Measurements from ENCODE around the gene ATP10A.
A peak's percentile ranks its signal among the peaks of the same experiment; 100 is the strongest.

The ATP10A gene

GRCh38 chr15:25715536-25716413, 147.4 kb downstream of the ATP10A start:
- DNase-seq, result no peak

GRCh38 chr15:25714538-25714840, 148.6 kb downstream of the ATP10A start:
- DNase-seq, result no peak

GRCh38 chr15:25713736-25714537, 149.2 kb downstream of the ATP10A start:
- no peak for DNase-seq

GRCh38 chr15:25712961-25713355, 150.2 kb downstream of the ATP10A start:
- no peak for DNase-seq

- DNase-seq, result no peak
Measured at GRCh38 chr15:25712192-25712960, 150.8 kb downstream of the ATP10A start.

GRCh38 chr15:25711691-25712090, 151.4 kb downstream of the ATP10A start:
- DNase-seq, result no peak

GRCh38 chr15:25711164-25711563, 152.0 kb downstream of the ATP10A start:
- no peak for DNase-seq

GRCh38 chr15:25710184-25710583, 152.9 kb downstream of the ATP10A start:
- DNase-seq, result peak; percentile 45 to 53

GRCh38 chr15:25709437-25710159, 153.5 kb downstream of the ATP10A start:
- no peak for DNase-seq

GRCh38 chr15:25708391-25708790, 154.7 kb downstream of the ATP10A start:
- DNase-seq, result no peak

GRCh38 chr15:25707656-25708365, 155.3 kb downstream of the ATP10A start:
- DNase-seq, result no peak

GRCh38 chr15:25706176-25706955, 156.8 kb downstream of the ATP10A start:
- DNase-seq, result no peak

- DNase-seq, result no peak
Measured at GRCh38 chr15:25705433-25706115, 157.6 kb downstream of the ATP10A start.

- DNase-seq, result no peak
Measured at GRCh38 chr15:25703726-25704125, 159.4 kb downstream of the ATP10A start.

- DNase-seq, result no peak
Measured at GRCh38 chr15:25701721-25702465, 161.2 kb downstream of the ATP10A start.

GRCh38 chr15:25700916-25701315, 162.2 kb downstream of the ATP10A start:
- no peak for DNase-seq

- no peak for DNase-seq
Measured at GRCh38 chr15:25697586-25697985, 165.5 kb downstream of the ATP10A start.

- DNase-seq, result no peak
Measured at GRCh38 chr15:25695875-25696760, 167.0 kb downstream of the ATP10A start.

- DNase-seq, result no peak
Measured at GRCh38 chr15:25694823-25695312, 168.3 kb downstream of the ATP10A start.

All from stimulated activated CD4-positive, alpha-beta T cell treated with anti-CD3 and anti-CD28 coated beads, Interleukin-2, amount 100 ng/mL, for 48 hours (primary cell).